ENCODE results near the gene HAPLN2.

The HAPLN2 gene

DNA sequence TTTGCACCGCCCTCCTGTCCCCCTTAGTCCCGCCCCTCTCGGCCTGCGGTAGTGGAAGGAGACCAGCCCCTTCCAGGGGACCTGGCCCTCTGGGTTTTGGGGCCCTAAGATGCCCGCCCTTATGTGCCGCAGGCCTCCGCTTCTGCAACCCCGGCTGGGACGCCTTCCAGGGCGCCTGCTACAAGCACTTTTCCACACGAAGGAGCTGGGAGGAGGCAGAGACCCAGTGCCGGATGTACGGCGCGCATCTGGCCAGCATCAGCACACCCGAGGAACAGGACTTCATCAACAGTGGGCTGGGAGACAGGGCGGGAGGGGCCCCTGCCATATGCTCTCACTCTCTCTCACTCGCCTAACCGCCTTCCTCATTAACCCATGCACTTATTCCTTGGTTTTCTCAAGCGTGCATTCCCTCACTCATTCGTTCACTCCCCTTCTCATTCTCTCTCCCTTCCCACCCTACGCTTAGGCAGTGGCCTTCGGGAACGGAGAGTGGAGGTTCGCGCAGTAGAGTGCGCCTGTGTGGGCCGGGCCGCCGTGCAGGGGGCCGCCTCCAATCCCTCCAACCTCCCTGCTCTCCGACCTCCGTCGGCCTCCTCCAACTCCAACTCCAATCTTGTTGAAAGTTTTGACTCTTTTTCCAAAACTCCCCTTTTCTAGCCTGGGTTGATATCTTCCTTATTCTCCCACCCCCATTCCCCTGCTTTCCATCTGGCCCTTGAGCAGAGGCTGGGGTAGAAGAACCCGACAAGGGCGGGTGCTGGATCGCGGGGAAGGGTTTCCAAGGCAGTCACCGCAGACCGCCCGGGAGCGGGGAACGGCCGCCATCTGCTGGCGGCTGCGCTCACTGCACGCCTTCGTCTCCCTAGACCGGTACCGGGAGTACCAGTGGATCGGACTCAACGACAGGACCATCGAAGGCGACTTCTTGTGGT, 37.9 kb downstream of the HAPLN2 start:
- TF ChIP-seq, protein P1, sequence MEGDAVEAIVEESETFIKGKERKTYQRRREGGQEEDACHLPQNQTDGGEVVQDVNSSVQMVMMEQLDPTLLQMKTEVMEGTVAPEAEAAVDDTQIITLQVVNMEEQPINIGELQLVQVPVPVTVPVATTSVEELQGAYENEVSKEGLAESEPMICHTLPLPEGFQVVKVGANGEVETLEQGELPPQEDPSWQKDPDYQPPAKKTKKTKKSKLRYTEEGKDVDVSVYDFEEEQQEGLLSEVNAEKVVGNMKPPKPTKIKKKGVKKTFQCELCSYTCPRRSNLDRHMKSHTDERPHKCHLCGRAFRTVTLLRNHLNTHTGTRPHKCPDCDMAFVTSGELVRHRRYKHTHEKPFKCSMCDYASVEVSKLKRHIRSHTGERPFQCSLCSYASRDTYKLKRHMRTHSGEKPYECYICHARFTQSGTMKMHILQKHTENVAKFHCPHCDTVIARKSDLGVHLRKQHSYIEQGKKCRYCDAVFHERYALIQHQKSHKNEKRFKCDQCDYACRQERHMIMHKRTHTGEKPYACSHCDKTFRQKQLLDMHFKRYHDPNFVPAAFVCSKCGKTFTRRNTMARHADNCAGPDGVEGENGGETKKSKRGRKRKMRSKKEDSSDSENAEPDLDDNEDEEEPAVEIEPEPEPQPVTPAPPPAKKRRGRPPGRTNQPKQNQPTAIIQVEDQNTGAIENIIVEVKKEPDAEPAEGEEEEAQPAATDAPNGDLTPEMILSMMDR (IDR thresholded peaks at IDR 0.05): peak; percentile 84
- peaks cover 21 to 31% of the 10 kb centered on the region in 2 experiments for H3K4me1 ChIP-seq (ENCODE audit: control insufficient read depth in 1 of 2, insufficient read depth in 1 of 2, low read depth in 1 of 2, low read length in 1 of 2)
- no peaks in the 10 kb centered on the region for H3K36me3 ChIP-seq

DNA sequence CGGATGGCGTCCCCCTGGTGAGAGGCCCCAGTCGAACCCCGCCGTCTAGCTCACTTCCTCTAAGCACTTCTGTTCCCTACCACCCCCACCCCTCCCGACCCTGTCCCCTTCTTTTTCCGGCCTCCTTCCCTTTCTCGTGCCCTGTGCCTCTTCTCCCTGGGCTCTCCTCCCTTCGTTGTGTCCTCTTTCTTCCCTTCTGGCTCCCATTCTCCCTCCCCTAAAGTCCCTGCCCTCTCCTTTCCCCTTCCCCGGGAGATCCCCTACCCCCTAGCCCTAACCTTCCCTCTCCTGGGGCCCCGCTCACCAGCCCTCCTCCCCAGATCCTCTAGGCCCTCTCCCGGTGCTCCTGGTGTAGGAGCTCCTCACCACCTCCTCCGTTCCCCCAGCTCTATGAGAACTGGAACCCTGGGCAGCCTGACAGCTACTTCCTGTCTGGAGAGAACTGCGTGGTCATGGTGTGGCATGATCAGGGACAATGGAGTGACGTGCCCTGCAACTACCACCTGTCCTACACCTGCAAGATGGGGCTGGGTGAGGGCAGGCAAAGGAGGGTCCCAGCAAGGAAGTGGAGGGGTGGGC, 38.6 kb downstream of the HAPLN2 start:
- Histone ChIP-seq H3K27me3 (peaks cover 100% of the 10 kb centered on the region), H3K9me3 (no peaks in the 10 kb centered on the region), H3K27ac (no peak overlapping the region), H3K4me3 (ENCODE audit: low read depth in 1 of 2, low read length in 1 of 2) (no peak overlapping the region), H3K36me3 (no peaks in the 10 kb centered on the region), H3K4me1 (ENCODE audit: control insufficient read depth in 1 of 2, insufficient read depth in 1 of 2, low read depth in 1 of 2, low read length in 1 of 2) (peaks cover 24 to 31% of the 10 kb centered on the region in 2 experiments)
- TF ChIP-seq, protein P1 (IDR thresholded peaks at IDR 0.05): no peak

More for the DNA sequence above, 37.9 kb downstream of the HAPLN2 start:
- Histone ChIP-seq H3K27me3 (peaks cover 100% of the 10 kb centered on the region), H3K27ac (no peak overlapping the region), H3K9me3 (no peaks in the 10 kb centered on the region), H3K4me3 (ENCODE audit: low read depth in 1 of 2, low read length in 1 of 2) (no peak overlapping the region)

DNA sequence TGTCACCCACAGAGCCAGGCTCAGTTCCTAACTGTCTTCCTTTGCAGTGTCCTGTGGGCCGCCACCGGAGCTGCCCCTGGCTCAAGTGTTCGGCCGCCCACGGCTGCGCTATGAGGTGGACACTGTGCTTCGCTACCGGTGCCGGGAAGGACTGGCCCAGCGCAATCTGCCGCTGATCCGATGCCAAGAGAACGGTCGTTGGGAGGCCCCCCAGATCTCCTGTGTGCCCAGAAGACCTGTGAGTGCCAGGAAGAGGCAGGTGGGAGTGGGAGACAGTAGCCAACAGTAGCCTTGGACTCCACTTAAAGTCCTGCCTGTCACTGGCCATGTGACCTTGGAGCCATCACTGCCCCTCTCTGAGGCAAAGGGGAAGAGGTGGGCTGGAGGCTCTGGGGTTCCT, 39.3 kb downstream of the HAPLN2 start:
- H3K36me3 ChIP-seq: no peaks in the 10 kb centered on the region
- H3K4me3 ChIP-seq (ENCODE audit: low read depth in 1 of 2, low read length in 1 of 2): no peak overlapping the region
- peaks cover 100% of the 10 kb centered on the region for H3K27me3 ChIP-seq
- TF ChIP-seq, protein P1 (IDR thresholded peaks at IDR 0.05): no peak
- no peak overlapping the region for H3K27ac ChIP-seq
- no peaks in the 10 kb centered on the region for H3K9me3 ChIP-seq
- H3K4me1 ChIP-seq (ENCODE audit: control insufficient read depth in 1 of 2, insufficient read depth in 1 of 2, low read depth in 1 of 2, low read length in 1 of 2): peaks cover 24 to 31% of the 10 kb centered on the region in 2 experiments

DNA sequence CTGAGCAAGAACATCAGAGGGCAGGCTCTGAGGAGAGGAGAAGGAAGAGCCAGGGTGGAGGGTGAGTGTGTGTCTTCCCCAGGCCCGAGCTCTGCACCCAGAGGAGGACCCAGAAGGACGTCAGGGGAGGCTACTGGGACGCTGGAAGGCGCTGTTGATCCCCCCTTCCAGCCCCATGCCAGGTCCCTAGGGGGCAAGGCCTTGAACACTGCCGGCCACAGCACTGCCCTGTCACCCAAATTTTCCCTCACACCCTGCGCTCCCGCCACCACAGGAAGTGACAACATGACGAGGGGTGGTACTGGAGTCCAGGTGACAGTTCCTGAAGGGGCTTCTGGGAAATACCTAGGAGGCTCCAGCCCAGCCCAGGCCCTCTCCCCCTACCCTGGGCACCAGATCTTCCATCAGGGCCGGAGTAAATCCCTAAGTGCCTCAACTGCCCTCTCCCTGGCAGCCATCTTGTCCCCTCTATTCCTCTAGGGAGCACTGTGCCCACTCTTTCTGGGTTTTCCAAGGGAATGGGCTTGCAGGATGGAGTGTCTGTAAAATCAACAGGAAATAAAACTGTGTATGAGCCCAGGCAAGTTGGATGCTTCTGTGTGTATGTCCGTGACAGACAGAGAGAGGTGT, 39.8 kb downstream of the HAPLN2 start:
- Histone ChIP-seq H3K4me3 (ENCODE audit: low read depth in 1 of 2, low read length in 1 of 2) (no peak overlapping the region), H3K27ac (no peak overlapping the region), H3K36me3 (no peaks in the 10 kb centered on the region), H3K27me3 (peaks cover 100% of the 10 kb centered on the region), H3K9me3 (no peaks in the 10 kb centered on the region), H3K4me1 (ENCODE audit: control insufficient read depth in 1 of 2, insufficient read depth in 1 of 2, low read depth in 1 of 2, low read length in 1 of 2) (peaks cover 24 to 31% of the 10 kb centered on the region in 2 experiments)
- TF ChIP-seq, protein P1 (IDR thresholded peaks at IDR 0.05): no peak

DNA sequence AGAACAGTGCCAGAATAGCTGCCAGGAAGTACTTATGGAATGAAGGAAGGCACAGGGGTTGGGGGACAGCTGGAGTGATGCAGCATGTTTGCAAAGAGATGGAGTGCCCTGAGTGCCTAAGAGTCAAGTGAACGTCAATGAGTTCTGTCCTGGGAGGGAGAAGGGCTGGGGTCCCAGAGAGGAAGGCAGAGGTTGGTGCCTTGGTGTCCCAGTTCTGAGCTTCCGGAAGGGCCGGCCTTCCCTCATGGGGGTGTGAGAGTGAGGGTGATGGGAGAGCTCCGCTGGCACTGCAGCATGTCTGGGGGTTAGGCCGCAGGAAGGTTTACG, 40.4 kb downstream of the HAPLN2 start:
- H3K4me3 ChIP-seq (ENCODE audit: low read depth in 1 of 2, low read length in 1 of 2): no peak overlapping the region
- no peaks in the 10 kb centered on the region for H3K36me3 ChIP-seq
- peaks cover 24 to 31% of the 10 kb centered on the region in 2 experiments for H3K4me1 ChIP-seq (ENCODE audit: control insufficient read depth in 1 of 2, insufficient read depth in 1 of 2, low read depth in 1 of 2, low read length in 1 of 2)
- H3K9me3 ChIP-seq: no peaks in the 10 kb centered on the region
- TF ChIP-seq, protein P1 (IDR thresholded peaks at IDR 0.05): no peak
- peaks cover 100% of the 10 kb centered on the region for H3K27me3 ChIP-seq
- H3K27ac ChIP-seq: no peak overlapping the region
